HG03571 (cell line): Measurements from ENCODE around the gene TLX1.

Experiments
- ATAC-seq: cut with Tn5 transposase; IDR thresholded peaks from one replicate; pipeline ENCODE4 v1.9.1; 2021; ENCODE audit not compliant: unreplicated experiment

TLX1 gene

GRCh38 chr10:101111547-101111946, 19.6 kb upstream of the TLX1 start:
- ATAC-seq: no peak

DNA sequence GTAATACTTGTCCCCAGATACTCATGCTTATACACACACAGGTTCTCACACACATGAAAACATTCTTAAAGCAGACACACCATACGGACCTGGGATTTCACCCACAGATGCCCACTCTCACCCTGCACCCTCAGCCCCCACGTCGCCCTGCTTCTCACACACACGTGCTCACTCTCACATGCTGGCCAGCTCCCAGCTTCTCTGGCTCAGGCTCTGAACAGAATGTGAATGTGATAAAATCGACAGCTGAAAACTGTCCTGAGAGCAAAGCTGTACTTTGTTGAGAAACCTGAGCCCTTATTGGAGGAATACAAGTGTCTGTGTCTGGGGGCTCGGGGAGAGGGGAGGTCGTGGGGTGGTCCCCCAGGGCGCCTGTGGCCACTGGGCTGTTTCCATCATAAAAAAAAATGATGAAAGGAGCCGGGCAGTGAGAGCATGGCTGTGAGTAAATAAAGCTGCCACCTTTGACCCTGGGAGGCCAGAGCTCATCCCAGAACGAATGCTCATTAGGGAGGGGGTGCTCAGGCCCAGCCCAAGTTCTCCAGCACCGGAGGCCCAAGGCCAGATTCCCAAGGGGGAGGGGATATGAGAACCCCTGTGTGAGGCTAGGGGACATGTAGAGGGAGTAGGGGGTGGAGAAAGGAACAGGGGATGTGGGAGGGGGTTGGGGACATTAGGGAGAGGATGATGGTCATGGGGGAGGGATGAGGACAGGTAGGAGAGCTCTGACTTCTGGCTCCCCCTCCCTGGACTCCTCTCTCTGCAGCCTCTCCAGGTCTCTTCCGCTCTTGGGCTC, 18.1 kb upstream of the TLX1 start:
- ATAC-seq: no peak

- ATAC-seq: no peak
Measured at GRCh38 chr10:101113890-101114403, 17.2 kb upstream of the TLX1 start.

DNA sequence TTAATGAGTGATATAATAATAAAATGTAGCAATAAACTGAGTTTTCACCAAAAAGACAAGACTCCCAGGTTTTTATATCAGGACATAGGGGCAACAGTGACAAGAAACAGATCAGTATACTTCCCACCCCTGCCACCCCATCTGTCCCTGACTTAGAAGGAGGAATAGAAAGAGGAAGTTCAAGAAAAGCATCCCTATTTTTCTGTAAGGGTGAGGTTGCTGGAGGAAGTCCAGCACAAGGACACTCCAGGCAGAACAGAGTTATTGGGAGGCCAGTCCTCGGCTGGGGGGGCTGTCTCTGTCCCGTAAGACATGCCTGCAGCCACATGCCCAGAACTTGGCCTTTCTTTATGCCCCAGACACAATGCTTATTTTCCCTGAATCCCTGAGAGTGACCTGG, 16.5 kb upstream of the TLX1 start:
- ATAC-seq: no peak

- no peak for ATAC-seq
Measured at GRCh38 chr10:101116754-101117153, 14.3 kb upstream of the TLX1 start.

GRCh38 chr10:101118031-101118430, 13.1 kb upstream of the TLX1 start:
- no peak for ATAC-seq

DNA sequence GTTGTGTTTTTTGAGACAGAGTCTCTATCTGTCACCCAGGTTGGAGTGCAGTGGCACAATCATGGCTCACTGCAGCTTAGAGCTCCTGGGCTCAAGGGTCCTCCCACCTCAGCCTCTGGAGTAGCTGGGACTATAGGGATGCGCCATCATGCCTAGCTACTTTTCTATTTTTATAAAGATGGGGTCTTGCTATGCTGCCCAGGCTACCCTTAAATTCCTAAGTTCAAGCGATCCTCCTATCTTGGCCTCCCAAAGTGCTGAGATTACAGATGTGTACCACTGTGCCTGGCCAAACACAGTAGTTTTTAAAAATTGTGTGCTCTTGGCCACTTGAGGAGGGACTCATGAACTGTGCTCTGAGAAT, 10.6 kb upstream of the TLX1 start:
- no peak for ATAC-seq

- no peak for ATAC-seq
Measured at GRCh38 chr10:101120884-101121653, 10.0 kb upstream of the TLX1 start.

DNA sequence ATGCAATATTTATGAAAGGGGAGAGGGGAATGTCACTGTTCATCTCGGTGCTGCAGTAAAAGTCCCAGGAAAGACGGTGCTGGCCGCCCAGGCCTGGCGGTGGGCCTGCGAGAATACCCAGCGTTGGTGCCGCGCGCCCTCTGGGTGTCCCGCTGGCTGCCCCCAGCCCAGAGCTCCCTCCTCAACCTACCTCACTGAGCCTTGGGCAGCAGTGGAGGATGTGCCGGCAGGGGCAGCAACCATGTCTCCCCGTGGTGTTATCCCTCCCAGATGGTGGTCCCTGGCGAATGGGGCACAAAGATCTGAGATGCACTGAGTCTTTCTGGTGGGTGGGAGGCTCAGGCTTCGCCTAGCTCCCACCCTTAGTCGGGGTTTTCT, 9.5 kb upstream of the TLX1 start:
- ATAC-seq: no peak

- no peak for ATAC-seq
Measured at GRCh38 chr10:101122270-101123084, 8.6 kb upstream of the TLX1 start.

- ATAC-seq: no peak
Measured at GRCh38 chr10:101123085-101123814, 7.8 kb upstream of the TLX1 start.

DNA sequence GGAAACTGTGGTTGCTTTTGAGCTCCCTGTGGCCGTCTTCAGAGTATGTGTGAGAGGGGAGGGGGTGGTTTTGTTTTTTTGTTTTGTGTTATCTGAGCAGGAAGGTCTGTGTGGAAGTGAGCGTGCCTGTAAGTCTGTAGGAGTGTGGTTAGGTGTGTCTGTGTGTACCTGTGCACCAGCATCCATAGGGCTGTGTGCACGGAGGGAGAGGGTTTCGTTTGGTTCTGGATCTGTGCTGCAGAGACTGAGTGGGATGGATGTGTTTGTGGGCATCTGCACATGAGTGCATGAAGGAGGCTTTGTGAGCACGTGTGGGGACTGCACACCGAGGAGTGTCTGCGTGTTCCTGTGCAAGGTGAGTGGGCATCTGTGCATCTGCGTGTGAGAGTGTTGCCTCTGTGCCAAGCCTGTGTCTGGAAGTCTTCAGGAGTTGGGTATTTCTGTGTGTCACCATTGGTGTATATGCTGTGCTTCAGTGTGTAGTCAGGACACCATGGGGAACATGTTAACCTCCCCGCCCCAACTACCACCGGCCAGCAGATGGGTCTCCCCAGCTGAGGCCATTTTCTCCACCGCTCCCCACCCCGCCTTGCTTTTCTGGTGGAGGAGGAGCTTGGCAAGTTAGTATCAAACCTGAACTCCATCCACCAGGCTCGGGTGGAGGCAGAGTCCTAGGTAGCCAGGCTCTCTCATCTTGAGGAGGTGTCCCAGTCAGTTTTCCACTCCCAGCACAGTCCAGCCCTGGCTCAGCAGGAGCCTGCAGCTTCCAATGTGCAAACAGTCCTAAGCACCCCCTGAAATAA, 7.1 kb upstream of the TLX1 start:
- ATAC-seq: no peak

DNA sequence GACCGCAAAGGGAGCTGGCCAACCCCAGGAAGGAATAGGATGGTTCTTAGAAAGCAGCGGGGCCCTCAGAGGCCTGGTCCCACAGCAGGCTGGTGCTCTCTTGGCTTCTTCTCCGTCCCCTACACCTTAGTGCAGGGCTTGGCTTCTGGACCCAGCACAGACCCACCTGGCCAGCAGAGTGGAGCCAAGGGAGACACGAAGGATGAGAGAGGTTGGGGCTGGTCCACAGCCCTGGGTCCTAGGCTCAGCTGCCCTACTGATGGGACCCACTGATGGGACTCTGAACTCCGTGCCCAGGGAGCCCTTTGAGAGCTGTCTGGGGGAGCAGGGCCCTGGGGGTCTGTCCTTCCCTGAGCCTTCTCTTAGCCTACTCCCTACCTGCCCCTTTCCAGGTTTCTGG, 6.2 kb upstream of the TLX1 start:
- no peak for ATAC-seq

GRCh38 chr10:101126684-101127628, 4.1 kb upstream of the TLX1 start:
- ATAC-seq: no peak

GRCh38 chr10:101130141-101130540, 959 bp upstream of the TLX1 start:
- no peak for ATAC-seq

DNA sequence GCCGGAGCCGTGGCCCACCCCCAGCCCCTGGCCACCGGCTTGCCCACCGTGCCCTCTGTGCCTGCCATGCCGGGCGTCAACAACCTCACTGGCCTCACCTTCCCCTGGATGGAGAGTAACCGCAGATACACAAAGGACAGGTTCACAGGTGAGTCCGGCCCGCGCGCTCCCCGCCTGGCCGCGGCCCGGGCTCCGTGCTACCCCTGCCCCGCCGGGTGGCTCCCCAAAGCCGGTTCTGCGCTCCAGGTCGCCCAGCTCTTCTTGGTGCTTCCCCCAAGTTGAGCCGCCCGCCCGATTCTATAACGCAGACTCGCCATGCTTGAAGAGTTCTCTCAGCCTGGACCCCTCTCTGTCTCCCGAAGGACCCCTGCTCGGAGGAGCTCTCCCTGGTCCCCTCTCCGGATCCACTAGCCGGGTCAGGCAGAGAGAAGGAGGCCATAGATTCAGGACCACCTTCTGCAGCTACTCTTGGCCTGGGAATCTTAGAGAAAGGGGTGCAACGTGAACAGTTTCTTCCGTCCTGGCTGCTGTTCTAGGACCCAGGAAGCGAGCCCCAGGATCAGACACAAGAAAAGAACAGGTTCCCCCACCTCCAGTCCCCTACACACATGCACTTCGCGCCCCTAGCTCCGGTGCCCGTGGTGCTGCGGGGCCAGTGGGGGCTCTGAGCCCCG, 999 bp downstream of the TLX1 start:
- no peak for ATAC-seq

DNA sequence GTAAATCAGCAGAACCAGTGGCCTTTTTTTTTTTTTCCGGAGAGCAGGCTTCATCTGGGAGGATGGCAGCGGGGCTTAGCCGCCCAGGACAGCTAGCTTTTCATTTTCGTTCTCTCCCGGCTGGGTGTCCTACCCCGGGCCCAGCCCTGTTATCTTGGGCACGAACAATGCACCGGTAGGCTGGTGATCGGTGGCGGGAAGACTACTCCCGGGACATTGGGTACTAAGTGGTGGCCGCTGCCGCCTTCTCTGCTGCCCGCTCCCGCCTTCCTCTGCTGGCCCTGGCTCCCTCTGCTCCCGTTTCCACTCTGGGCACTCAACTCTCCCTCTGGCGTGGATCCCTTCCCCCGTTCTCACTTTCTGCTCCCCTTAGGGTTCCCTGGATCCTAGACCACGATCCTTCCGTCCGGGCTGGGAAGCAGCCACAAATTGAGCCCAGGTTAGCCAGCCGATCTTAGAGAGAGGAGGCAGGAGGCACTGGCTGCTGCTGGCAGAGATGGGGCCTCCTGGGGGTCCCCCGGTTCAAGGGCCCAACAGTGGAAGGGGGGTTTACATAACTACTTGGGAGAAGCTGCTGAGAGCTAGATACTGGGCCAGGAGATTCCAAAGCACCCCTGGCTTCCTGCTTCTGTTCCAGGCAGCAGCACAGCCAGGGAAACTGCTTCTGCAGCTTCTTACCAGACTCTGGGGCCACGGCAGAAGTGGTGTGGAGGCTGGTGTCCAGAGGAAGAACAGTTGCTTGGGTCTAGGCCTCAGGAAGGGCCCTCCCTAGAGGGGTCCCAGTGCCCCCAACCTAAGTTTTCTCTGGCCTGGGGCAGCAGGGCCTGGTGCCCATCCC, 1.8 kb downstream of the TLX1 start:
- no peak for ATAC-seq
